ENCODE measurements around the gene DUS2.

DUS2 gene

DNA sequence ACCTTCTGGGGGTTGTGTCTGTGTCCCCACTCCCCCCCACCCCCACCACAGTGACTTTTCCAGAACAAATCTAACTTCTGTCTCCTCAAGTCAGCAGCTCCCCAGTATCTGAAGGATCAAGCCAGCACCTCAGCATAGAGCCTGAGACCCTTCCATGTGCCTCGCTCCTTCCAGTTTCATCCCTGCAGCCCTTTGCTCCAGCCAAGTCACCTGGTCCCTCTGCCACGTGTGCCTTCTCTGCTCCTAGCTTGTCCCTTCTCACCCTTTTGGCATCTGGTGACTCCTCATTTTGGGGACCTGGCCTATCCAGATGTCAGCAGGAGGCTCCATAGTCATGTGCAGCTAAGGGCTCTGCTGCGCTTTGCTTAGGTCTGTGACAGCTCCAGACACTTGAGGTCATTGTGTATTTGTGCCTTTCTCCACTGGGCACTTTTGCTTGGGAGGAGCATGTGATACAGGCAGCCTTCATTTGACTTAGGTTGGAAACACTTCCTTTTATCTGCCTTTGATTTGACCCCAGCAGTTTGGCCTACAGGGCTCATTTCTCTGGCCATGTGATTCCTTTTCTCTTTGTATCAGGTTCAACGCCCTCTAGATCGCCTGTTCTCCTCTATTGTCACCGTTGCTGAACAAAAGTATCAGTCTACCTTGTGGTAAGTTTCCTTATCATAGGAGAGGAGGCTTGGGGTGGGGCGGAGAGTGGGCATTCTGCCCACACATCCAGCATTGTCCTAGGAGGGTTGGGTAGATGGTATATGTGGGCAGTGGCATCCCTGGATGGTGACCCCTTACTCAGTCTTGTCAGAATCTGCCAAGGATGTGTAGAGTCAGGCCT lies 55.0 kb downstream of the DUS2 start:
- no peak for DNase-seq (ENCODE audit: low spot score)

DNA sequence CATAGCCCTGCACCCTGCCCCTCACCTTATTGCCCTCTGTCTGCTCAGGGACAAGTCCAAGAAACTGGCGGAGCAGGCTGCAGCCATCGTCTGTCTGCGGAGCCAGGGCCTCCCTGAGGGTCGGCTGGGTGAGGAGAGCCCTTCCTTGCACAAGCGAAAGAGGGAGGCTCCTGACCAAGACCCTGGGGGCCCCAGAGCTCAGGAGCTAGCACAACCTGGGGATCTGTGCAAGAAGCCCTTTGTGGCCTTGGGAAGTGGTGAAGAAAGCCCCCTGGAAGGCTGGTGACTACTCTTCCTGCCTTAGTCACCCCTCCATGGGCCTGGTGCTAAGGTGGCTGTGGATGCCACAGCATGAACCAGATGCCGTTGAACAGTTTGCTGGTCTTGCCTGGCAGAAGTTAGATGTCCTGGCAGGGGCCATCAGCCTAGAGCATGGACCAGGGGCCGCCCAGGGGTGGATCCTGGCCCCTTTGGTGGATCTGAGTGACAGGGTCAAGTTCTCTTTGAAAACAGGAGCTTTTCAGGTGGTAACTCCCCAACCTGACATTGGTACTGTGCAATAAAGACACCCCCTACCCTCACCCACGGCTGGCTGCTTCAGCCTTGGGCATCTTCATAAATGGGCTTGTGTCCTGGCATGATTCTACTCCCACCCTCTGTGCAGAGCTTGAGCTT lies 55.8 kb downstream of the DUS2 start:
- DNase-seq (ENCODE audit: low spot score): no peak

DNA sequence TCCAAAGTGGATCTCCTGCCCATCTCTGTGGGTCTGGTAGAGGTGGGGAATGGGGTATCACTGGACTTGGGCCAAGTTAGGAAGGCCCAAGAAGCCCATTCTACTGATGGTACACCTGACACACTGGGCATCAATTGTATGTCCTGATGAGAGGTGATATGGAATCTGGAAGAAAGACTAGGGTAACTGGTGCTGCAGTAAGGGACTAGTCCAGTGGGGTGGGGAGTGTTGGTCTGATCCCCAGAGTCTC lies 56.2 kb downstream of the DUS2 start:
- no peak for DNase-seq (ENCODE audit: low spot score)

DNA sequence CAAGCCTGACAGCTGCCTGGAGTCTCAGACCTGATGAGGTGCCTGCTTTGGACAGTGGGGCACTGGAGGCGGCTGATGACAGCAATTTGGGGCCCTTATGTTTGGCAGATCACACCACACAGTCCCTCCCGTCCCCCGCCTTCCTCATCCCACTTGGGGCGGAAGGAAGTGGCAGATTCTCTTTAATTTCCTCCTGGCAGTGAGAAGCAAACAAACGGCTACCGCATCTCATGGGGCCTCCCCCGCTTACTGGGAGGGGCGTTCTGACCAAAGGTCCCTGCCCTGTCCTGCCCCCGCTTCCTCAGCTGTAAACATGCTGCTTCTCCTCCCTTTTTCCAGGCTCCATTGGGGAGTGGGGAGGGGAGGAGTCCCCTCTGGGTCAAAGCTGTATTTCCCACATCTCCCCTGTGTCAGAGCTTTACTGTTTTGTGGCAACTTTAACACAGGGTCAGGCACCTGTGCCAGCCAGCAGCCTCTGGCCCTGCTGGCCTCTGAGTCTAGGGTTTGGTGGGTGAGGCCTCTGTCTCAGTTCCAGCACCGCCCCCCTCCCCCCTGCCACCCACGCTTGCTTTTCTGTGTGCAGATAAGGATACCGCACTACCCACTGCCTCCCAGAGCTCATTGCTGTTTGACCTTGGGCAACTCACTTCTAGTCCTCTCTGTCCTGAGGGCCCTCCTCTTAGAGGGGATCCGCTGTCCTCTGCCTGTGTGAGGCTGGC lies 56.7 kb downstream of the DUS2 start:
- peak; percentile 32 for DNase-seq (ENCODE audit: low spot score)

GRCh38 chr16:68081861-68082628 lies 59.0 kb downstream of the DUS2 start:
- DNase-seq (ENCODE audit: low spot score): no peak

DNA sequence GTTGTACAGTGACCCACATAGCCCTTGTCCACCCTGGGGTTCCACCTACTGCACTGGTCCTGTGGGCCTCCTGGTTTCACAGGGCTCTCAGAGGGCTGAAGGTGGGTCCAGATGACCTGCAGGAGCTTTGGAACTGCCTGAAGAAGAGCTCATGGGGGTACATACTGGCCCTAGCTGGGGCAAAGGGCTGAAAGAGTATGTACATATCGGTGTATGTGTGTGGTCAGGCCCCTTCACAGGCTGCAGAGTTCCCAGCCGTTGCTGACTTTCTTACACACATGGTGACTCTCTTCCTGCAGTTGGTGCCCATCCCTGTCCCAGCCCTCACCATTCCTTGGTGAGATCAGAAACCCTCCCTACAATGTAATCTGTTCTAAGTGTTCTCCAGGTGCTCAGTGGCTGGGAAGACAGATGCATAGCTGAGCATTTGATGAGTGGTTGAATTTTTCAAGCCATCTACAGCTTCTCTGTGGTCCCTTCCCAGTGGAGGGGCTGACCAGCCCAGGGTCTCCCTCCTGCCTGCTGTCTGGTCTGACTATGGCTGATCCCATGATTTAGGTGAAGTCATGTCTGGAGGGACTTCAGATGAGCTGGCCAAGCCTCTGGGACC lies 59.6 kb downstream of the DUS2 start:
- DNase-seq (ENCODE audit: low spot score): no peak

GRCh38 chr16:68083239-68083781 lies 60.2 kb downstream of the DUS2 start:
- DNase-seq (ENCODE audit: low spot score): no peak

DNA sequence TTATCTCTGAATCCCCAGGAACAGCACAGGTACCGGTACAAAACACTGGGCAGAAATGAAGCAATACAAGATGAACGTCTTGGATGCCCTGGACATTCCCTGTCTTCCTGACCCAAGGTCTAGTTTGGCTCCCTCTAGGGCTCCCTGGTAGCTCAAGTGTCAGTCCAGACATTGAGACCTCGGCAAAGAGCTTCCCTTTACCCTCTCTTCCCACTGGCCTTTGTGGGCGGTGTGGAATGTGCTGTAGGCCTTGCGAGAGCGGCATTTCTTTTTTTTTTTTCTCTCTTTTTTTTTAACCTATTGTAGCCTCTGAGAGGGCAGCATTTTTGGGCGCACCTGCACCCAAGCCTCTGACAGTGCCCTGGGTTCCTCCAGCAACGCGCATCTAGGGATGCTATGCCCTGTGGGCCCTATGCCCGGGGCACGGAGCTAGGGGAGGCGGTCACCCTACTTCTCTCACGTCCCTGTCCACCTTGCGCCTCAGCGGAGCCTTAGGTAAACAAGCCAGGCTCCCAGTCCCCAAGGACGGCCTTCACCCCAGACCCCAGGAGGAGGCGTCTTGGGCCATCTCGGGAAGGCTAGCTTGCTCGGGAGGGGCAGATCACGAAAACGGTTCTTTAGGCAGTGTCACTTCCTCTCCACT lies 60.9 kb downstream of the DUS2 start:
- DNase-seq (ENCODE audit: low spot score): no peak

DNA sequence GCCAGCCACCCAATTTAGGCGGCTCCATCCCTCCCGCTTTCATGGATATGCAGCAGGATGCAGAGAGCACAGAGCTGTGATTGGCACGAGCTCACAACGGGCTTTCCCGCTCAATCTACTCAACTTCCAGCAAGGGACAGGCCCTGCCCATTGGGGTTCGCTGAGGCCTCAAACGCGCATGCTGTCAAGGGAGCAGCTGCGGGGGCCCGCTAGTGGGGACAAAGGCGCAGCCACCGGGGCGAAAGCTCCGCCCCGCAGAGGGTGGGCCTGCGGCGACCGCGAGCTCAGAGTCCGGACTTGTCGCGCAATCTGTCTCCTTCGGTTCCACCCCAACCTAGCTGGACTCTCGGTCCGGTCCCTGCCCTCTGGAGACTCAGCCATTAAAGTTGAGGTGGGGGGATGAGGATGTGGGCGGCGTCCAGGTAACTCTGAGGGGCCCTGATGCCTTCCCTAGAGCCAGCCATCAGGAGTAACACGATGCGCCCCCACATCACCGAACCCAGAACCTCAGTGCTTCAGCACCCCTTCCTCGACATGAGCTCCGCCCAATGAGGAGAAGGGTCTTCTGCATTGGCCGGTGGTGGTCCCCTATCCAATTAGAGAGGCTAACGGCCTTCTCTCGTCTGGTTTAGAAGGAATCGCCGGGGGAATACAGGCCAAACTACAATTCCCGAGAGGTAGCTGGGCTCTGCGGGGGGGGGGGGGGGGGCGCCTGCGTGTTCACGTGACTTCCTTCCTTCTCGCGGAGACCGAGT lies 61.6 kb downstream of the DUS2 start:
- DNase-seq (ENCODE audit: low spot score): peak; percentile 98

GRCh38 chr16:68085259-68086071 lies 62.4 kb downstream of the DUS2 start, which contains the start of gene NFATC3:
TSS of gene NFATC3 (plus strand) at chr16:68085370. CDS start at chr16:68085682, 312 bp downstream.
- peak; percentile 59 for DNase-seq (ENCODE audit: low spot score)

DNA sequence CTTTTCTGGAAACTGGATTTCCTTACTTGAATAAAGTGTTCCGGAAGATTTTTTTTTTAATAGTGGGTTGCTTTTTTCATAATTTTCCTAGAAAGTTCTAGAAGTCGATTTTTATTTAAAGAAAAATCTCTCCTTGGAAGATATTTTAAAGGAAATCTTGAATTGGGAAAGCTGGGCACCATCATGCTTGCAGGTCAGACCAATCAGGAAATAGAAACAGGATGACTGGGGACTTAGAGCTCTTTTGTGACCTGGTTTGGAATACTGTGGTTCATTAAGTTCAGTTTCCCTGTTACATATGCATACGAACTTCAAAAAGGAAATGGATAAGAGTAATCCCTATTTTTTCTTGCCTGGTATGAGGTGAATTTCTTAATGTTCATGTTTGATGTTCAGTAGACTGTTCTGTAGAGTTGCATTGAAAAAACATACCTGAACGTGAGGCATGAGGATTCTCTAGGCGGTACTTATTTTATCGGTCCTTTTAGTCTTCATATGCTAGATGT lies 63.3 kb downstream of the DUS2 start:
- DNase-seq (ENCODE audit: low spot score): no peak

DNA sequence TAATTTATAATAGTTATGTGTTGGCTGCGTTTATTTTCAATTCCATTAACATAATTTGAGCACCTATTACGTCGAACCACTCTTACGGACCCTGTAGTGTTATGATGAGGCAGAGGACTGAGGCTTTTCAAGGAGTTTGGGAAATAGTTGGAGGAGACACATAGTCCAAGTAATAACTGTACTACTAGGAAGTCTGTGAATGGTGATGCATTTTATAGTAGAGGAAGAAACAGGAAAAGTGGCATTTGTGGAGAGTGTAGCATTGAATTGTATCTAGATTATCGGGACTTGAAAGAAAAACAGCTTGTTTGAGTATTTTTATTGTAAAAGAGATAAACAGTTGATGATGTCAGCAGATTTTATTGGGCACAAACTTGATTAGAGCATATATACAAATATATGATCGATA lies 63.8 kb downstream of the DUS2 start:
- DNase-seq (ENCODE audit: low spot score): no peak

- DNase-seq (ENCODE audit: low spot score): no peak
Measured at GRCh38 chr16:68087688-68088087, 64.6 kb downstream of the DUS2 start.

- DNase-seq (ENCODE audit: low spot score): no peak
Measured at GRCh38 chr16:68088130-68088972, 65.3 kb downstream of the DUS2 start.

DNA sequence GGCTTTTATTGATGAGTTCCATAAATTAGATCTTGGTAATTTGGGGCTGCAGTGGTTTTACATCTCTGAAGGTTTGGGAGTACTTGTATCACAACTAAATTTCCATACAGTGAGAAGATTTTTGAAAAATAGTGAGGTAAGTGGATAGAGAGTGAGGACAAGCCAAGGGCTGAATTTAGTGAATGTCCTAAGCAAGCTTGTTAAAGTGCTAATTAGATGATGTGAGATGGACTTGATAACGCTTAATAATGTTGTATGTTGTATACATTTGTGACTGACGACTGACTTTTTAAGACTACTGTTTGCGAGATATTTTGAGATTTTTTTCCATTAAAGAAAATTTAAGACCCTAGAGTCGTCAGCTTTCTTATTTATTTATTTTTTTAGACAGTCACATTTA lies 66.0 kb downstream of the DUS2 start:
- no peak for DNase-seq (ENCODE audit: low spot score)

- no peak for DNase-seq (ENCODE audit: low spot score)
Measured at GRCh38 chr16:68090130-68090529, 67.0 kb downstream of the DUS2 start.

- no peak for DNase-seq (ENCODE audit: low spot score)
Measured at GRCh38 chr16:68090533-68090932, 67.4 kb downstream of the DUS2 start.
